KMS-11 (cell line): ENCODE data around the gene SCN4B.

Experiments
- H2AFZ ChIP-seq: fragments of 200-600 bp; sonication (generic); 2 replicates; pipeline ENCODE4 v1.6.1; 2016; ENCODE audit warnings: antibody characterized with exemption, mixed run types, low read depth
- H3K27ac ChIP-seq: fragments of 200-600 bp; sonication (generic); 2 replicates; pipeline ENCODE4 v1.6.1; 2016; ENCODE audit warnings: mild to moderate bottlenecking, mixed run types
- H3K27me3 ChIP-seq: fragments of 200-600 bp; sonication (generic); 2 replicates; pipeline ENCODE4 v1.6.1; 2017; ENCODE audit warnings: mild to moderate bottlenecking, low read depth, mixed run types, moderate library complexity; ENCODE audit not compliant: insufficient read depth
- H3K36me3 ChIP-seq: fragments of 200-600 bp; sonication (generic); 2 replicates; pipeline ENCODE4 v1.6.1; 2017; ENCODE audit warnings: mild to moderate bottlenecking, mixed run types; ENCODE audit not compliant: insufficient read depth
- H3K4me1 ChIP-seq: fragments of 200-600 bp; sonication (generic); 2 replicates; pipeline ENCODE4 v1.6.1; 2016; ENCODE audit warnings: mild to moderate bottlenecking, low read depth, mixed run types; ENCODE audit not compliant: poor library complexity, severe bottlenecking
- H3K4me2 ChIP-seq: fragments of 200-600 bp; sonication (generic); 2 replicates; pipeline ENCODE4 v1.7.0; 2016; ENCODE audit warnings: mild to moderate bottlenecking, mixed run types
- H3K4me3 ChIP-seq: fragments of 200-600 bp; sonication (generic); IDR thresholded peaks from 2 replicates; pipeline ENCODE4 v1.6.1; 2017; ENCODE audit warnings: low read depth, low read length, mixed read lengths; ENCODE audit not compliant: insufficient read depth
- H3K79me2 ChIP-seq: fragments of 200-600 bp; sonication (generic); 2 replicates; pipeline ENCODE4 v1.6.1; 2016; ENCODE audit warnings: low read depth, mixed run types; ENCODE audit not compliant: insufficient read depth
- H3K9ac ChIP-seq: fragments of 200-600 bp; sonication (generic); 2 replicates; pipeline ENCODE4 v1.6.1; 2016; ENCODE audit warnings: mild to moderate bottlenecking, mixed run types
- H4K20me1 ChIP-seq: fragments of 200-600 bp; sonication (generic); 2 replicates; pipeline ENCODE4 v1.6.1; 2016; ENCODE audit warnings: mild to moderate bottlenecking, mixed run types; ENCODE audit not compliant: insufficient read depth
- CTCF ChIP-seq: fragments of 200-600 bp; sonication (generic); conservative IDR thresholded peaks from 2 replicates; pipeline ENCODE4 v1.6.1; 2017; ENCODE audit warnings: low read depth, mild to moderate bottlenecking, antibody characterized with exemption, low read length, moderate library complexity, mixed read lengths

SCN4B gene

DNA sequence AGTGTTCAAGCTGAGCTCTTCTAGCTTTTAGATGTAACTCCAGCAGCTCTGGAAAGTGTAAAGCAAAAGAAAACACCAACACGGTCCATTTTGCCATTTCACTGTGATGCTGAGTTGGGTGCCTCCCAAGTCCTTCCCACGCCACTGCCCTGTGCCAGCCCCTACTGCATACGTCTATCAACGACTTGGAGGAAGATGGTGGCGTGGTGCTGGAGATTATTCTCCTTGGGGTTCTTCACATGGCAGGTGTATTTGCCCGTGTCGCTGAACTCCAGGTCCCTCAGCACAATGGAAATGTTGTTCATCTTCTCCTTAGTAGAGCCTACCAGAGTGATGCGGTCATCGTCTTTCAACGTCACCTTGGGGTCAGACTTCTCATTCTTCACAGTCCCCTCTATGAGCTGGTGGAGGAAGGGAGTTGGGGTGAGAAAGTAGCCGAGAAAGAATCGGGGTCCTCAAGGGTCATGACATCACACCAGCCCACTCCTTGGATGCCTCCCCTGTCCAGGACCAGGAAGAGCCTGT, 8.9 kb downstream of the SCN4B start:
- Histone ChIP-seq H3K36me3 (no peaks in the 10 kb centered on the region), H3K9ac (no peak overlapping the region), H3K27ac (no peak overlapping the region), H3K4me3 (no peak overlapping the region), H3K4me1 (no peaks in the 10 kb centered on the region), H3K4me2 (no peak overlapping the region), H2AFZ (no peak overlapping the region), H4K20me1 (no peaks in the 10 kb centered on the region), H3K27me3 (peaks cover 2% of the 10 kb centered on the region; the same call in 1 of the 2 replicates), H3K79me2 (no peaks in the 10 kb centered on the region)
- TF ChIP-seq CTCF = no peak

DNA sequence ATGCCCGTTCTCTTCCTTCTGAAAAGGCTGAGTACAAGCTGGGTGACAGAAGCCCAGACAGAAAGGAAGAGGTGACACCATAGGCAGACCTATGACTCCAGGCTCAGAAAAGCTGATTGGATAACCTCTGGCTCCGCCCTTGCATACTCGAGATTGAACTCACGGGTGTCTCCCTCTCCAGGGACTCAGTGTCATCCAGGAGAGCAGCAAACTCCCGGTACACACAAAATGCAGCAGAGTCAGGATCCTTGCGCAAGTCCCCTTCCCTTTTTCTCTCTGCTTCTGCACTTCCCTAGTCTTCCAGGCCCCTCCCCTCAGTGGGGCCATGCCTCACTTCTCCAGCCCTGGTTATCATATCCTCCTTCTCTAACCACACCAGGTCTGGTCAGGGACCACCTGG, 9.8 kb downstream of the SCN4B start:
- Histone ChIP-seq H3K4me3 (no peak overlapping the region), H3K4me2 (no peak overlapping the region), H3K27me3 (peaks cover 2% of the 10 kb centered on the region; the same call in 1 of the 2 replicates)

DNA sequence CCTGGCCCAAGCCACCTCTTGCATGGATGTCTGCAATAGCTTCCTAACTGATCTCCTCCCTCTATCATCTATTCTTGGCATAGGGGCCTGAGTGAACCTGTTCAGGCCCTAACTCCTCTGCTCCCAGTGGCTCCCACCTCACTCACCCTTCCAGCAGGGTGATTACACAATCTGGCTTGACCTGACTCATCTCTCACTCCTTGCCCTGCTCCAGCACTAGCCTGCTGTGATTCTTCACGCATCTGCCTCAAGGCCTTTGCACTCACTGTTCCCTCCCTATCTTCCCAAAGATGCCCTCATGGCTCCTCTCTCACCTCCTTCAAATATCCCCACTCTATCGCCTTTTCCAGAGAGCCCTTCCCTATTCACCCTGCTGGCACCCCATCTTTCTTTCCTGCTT, 10.5 kb downstream of the SCN4B start:
- no peak overlapping the region for H3K4me3 ChIP-seq
- H3K36me3 ChIP-seq = no peaks in the 10 kb centered on the region
- H3K27ac ChIP-seq = no peak overlapping the region
- no peaks in the 10 kb centered on the region for H3K79me2 ChIP-seq
- no peak overlapping the region for H2AFZ ChIP-seq
- no peak overlapping the region for H3K9ac ChIP-seq
- TF ChIP-seq CTCF = no peak
- H3K4me1 ChIP-seq = no peaks in the 10 kb centered on the region
- H3K4me2 ChIP-seq = no peak overlapping the region
- H3K27me3 ChIP-seq = peaks cover 2% of the 10 kb centered on the region; the same call in 1 of the 2 replicates
- no peaks in the 10 kb centered on the region for H4K20me1 ChIP-seq

More for the DNA sequence above, 9.8 kb downstream of the SCN4B start:
- Histone ChIP-seq H4K20me1 (no peaks in the 10 kb centered on the region), H3K27ac (no peak overlapping the region), H2AFZ (no peak overlapping the region), H3K9ac (no peak overlapping the region), H3K4me1 (no peaks in the 10 kb centered on the region), H3K79me2 (no peaks in the 10 kb centered on the region), H3K36me3 (no peaks in the 10 kb centered on the region)
- no peak for TF ChIP-seq CTCF

DNA sequence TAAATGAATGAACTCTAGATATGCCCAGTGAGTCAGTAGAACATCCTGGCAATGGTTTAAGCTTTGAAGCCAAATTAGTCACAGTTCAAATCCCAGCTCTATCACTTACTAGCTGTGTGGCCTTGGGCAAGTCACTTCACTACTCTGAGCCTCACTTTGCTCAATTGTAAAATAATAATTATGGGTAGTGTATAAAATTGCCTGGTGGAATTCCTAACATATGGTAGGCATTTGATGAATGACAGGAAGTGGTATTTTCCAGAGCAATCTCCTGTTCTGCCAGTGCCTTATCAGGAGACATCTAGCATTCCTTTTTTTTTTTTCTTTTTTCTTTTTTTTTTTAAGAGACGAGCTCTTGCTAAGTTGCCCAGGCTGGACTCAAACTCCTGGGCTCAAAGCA, 13.0 kb downstream of the SCN4B start:
- Histone ChIP-seq H3K79me2 (no peaks in the 10 kb centered on the region), H4K20me1 (no peaks in the 10 kb centered on the region), H3K9ac (no peak overlapping the region), H3K27me3 (peaks cover under 1% of the 10 kb centered on the region; the same call in 1 of the 2 replicates), H3K36me3 (no peaks in the 10 kb centered on the region), H3K4me3 (no peak overlapping the region), H3K27ac (no peak overlapping the region), H3K4me2 (no peak overlapping the region), H2AFZ (no peak overlapping the region), H3K4me1 (no peaks in the 10 kb centered on the region)
- no peak for TF ChIP-seq CTCF
